BE2C (cell line): ENCODE results near the gene SMOC1.

ENCODE experiments used
- DNase-seq: peaks from one replicate; pipeline ENCODE4 v3.0.0-alpha.2; 2020
- H3K27me3 ChIP-seq: fragments of 250-450 bp; sonication (Bioruptor Pico); 2 replicates; pipeline ENCODE4 v1.5.1; 2020; ENCODE audit warnings: mild to moderate bottlenecking
- H3K36me3 ChIP-seq: fragments of 250-450 bp; sonication (Bioruptor Pico); 2 replicates; pipeline ENCODE4 v1.5.1; 2020; ENCODE audit warnings: mild to moderate bottlenecking
- H3K4me1 ChIP-seq: fragments of 250-450 bp; sonication (Bioruptor Pico); 2 replicates; pipeline ENCODE4 v1.5.1; 2020
- H3K4me3 ChIP-seq: 2 replicates; pipeline ENCODE4 v1.5.1; 2011; ENCODE audit warnings: low read depth, low read length
- H3K9me3 ChIP-seq: fragments of 250-450 bp; sonication (Bioruptor Pico); 2 replicates; pipeline ENCODE4 v1.5.1; 2020
- CTCF ChIP-seq: IDR thresholded peaks from 2 replicates; pipeline ENCODE4 v1.5.1; 2012; ENCODE audit warnings: mild to moderate bottlenecking, low read depth, low read length

The SMOC1 gene

GRCh38 chr14:69880044-69880487 is 850 bp downstream of the SMOC1 start:
- DNase-seq: no peak
- peaks cover 64% of the 10 kb centered on the region for H3K27me3 ChIP-seq
- no peaks in the 10 kb centered on the region for H3K36me3 ChIP-seq
- no peak overlapping the region for H3K4me3 ChIP-seq
- TF ChIP-seq CTCF: no peak
- no peaks in the 10 kb centered on the region for H3K4me1 ChIP-seq
- H3K9me3 ChIP-seq: no peaks in the 10 kb centered on the region

DNA sequence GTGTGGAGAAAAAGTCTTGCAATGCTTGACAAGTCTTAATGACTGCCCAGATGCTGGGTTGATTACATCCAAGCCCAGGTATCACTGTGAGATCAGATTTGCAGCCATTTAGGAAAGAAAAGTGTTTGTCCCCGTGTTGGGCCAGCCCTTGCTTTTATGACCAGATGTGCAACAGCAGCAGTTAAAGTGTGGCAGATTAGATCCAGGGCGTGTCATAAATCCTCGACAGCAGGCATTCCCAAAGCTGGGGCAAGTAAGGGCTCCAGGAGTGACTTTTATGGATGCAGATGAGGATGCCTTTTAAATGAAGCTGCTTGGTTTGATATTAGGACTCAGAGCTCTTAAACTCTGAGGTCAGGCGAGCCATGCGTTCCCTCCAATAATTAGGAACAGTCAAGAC is 1.7 kb downstream of the SMOC1 start:
- no peak for DNase-seq
- TF ChIP-seq CTCF: no peak
- Histone ChIP-seq H3K27me3 (peaks cover 65% of the 10 kb centered on the region), H3K9me3 (no peaks in the 10 kb centered on the region), H3K4me1 (no peaks in the 10 kb centered on the region), H3K36me3 (no peaks in the 10 kb centered on the region), H3K4me3 (no peak overlapping the region)

- H3K4me1 ChIP-seq: no peaks in the 10 kb centered on the region
- H3K36me3 ChIP-seq: no peaks in the 10 kb centered on the region
- H3K9me3 ChIP-seq: no peaks in the 10 kb centered on the region
- DNase-seq: no peak
- TF ChIP-seq CTCF: no peak
- no peak overlapping the region for H3K4me3 ChIP-seq
- peaks cover 60% of the 10 kb centered on the region for H3K27me3 ChIP-seq
Measured at GRCh38 chr14:69882116-69882864, 3.1 kb downstream of the SMOC1 start.

GRCh38 chr14:69882915-69883314 is 3.7 kb downstream of the SMOC1 start:
- H3K27me3 ChIP-seq: peaks cover 56% of the 10 kb centered on the region
- no peaks in the 10 kb centered on the region for H3K9me3 ChIP-seq
- TF ChIP-seq CTCF: no peak
- no peaks in the 10 kb centered on the region for H3K4me1 ChIP-seq
- H3K4me3 ChIP-seq: no peak overlapping the region
- no peak for DNase-seq
- no peaks in the 10 kb centered on the region for H3K36me3 ChIP-seq

DNA sequence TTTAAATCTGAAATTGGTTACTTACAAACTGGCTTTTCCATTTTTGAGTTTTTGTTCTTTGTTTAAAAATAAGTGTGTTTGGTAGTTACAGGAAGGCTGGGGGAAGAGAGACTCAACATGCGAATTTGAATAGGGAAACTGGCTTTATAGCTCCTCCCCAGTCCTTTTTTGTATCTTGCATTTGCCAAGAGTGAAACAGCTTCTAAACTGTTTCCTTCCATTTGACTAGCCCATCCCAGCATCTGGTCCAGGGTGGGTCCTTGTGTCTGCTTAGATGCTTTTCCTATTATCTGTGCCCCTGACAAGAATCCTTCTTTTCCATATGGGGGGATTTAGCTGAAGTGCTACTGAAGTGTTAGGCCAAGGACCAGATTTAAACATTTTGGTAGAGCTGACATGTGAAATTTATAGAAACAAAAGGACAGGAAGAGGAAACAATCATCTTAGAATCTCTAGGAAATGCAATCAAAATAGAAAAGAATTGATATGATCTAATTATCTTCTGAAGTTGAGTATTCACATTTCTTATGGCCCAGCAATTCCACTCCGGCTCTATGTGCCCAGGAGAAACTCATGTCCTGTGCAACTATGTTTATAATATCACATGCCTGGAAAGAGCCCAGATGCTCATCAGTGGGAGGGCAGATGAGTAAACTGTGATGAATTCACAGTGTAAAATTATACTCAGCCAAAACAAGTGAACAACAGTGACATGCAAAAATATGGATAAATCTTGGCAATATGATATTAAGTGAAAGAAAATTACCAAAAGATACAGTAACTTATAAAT is 7.4 kb downstream of the SMOC1 start:
- no peaks in the 10 kb centered on the region for H3K36me3 ChIP-seq
- DNase-seq: no peak
- no peak for TF ChIP-seq CTCF
- H3K27me3 ChIP-seq: peaks cover 20% of the 10 kb centered on the region
- no peaks in the 10 kb centered on the region for H3K4me1 ChIP-seq
- no peak overlapping the region for H3K4me3 ChIP-seq
- H3K9me3 ChIP-seq: no peaks in the 10 kb centered on the region
